ENCODE data around the gene PNMA6A. TPM values are rescaled to one million over a fixed set of nuclear protein-coding genes. Genes with fewer than 3 reads are reported as not detected.
"Not testable (repeated sequence)": the region's sequence is repeated elsewhere in the genome, so short reads cannot be mapped to it uniquely, and the experiment has no call there.

PNMA6A gene
- total RNA-seq, 1 donor from 2014 or later, result 1.9 TPM

DNA sequence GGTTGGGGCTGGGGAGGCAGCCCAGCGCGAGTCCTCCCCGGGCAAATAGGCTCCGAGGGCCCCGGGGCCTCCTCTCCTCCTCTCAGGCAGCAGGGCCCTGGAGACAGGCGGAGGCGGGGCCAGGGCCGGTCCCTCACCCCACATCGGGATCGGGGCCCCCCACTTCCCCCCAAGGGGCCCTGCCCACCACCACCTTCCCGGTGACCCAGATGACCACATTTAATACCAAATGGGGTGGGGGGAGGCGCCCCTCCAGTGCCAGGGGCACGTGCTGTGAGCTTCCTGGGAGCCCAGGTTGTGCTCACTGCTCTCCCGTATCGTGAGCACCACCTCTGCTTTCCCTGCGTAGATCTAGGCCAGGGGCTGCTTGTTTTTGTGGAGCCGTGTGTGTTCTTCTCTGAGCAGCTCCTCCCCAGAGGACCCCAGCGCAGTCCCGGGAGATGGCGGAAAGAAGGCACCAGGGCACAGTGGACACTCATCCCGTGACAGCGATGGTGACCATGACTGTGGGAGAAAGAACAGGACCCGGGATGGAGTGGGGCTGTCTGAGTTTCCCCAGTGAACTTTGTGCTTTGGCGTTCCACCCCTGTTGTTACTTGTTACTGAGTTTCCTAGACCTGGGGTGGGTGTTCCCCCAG, 2.1 kb downstream of the PNMA6A start:
- ATAC-seq, result no peak
- intact Hi-C loops (cut with micrococcal nuclease), result no loop called here
- DNase-seq, result no peak

GRCh38 chrX:153074935-153075334, 2.7 kb downstream of the PNMA6A start:
- ATAC-seq (no peak), DNase-seq (no peak)
- intact Hi-C loops (cut with micrococcal nuclease), result no loop called here

GRCh38 chrX:153075366-153075765, 3.1 kb downstream of the PNMA6A start:
- ATAC-seq (no peak), DNase-seq (no peak)
- intact Hi-C loops (cut with micrococcal nuclease), result no loop called here

DNA sequence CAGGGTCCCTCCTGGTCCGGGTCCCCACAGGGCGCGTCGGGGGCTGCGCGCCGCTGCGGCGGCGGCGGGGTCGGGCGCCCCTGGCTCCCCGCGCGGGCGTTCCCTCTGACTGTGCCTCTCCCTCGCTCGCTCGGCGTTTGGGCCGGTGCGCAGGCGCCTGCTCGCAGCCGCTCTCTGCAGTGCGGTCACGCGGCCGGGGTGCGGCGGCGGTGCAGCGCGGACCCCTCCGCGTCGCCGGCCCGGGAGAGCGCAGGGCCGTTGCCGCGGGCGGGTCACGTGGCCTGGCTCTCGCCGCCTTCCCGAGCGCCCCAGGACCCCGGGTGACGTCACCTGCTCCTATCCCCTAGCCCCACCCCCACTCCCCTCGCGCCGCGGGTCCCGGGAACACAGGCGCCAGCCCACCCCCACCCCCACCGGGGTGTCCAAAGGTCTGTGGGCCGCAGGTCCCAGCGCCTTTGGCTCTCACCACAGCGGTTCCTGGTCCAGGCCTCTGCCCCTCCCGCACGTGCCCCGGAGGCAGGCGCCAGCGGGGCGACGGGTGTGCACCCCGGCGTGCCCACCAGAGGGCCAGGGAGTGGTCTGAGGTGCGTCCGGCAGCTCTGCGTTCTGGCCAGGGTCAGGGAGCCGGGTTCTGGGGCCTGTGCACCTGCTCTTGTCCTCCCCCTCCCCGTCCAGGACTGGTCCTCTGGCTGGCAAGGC, 5.3 kb downstream of the PNMA6A start:
- ATAC-seq, result peak; percentile 91
- DNase-seq; intact Hi-C loops (cut with micrococcal nuclease): not testable (repeated sequence)

- ATAC-seq; DNase-seq; intact Hi-C loops (cut with micrococcal nuclease): not testable (repeated sequence)
These were observed 11.1 kb downstream of the PNMA6A start for GRCh38 chrX:153083238-153083923.

DNA sequence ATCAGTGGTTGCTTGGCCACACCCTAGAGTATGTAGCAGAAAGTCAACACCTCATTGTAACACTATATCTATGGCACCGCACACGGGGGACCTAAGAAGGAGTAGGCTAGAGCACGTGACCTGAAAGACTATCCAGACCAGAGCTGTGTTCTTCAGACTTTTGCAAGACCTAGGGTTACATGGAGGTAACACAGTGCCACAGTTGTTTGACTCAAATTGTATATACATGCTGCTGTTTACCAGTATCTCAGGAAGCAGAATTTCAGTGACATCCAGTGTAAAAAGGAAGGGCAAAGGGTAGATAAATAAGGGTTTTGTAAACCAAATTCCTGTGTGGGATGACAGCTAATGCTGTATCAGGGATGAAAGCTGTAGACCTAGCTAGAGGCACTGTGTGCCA, 30.2 kb downstream of the PNMA6A start:
- no peak for DNase-seq
- no peak for ATAC-seq
- intact Hi-C loops (cut with micrococcal nuclease), result no loop called here

GRCh38 chrX:153104959-153105358, 32.7 kb downstream of the PNMA6A start:
- ATAC-seq; DNase-seq; intact Hi-C loops (cut with micrococcal nuclease): not testable (repeated sequence)

- ATAC-seq; intact Hi-C loops (cut with micrococcal nuclease); DNase-seq: not testable (repeated sequence)
These were observed 34.0 kb downstream of the PNMA6A start for GRCh38 chrX:153106092-153106801.

DNA sequence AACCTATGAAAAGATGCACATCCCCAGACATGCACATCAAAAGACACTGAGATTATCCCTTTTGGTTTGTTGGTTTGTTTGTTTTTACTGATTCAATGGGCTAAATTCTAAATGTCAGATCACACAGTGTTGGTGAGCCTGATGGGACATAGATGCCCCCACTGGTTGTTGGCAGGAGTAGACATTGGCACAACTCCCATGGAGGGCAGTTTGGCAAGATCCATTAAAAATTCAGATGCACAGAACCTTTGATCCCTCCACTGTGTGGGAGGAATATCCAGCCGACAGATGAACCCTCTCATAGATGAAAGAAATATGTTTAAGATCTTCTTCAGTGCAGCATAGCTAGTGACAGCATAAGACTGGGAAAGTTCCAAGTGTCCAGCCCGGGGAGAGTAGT, 38.5 kb downstream of the PNMA6A start:
- ATAC-seq; DNase-seq; intact Hi-C loops (cut with micrococcal nuclease): not testable (repeated sequence)

DNA sequence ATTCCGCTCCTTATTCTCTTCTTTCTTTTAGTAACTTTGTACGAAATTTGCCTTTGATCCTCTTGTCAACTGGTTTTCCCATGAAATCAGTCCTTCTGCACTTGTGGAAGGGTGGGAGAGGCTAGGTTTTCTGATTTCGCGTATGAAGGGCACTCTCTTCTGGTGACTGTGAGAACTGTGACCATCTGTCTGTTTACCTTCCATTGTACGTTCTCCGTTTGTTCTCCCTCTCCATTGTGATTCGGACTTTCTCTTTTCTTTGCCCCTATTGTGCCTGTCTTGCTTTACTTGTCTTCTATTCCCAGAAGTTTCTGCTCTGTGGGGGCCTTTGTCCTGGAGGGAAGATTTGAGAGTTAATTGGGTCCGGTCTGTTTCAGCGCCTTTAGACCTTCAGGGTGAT, 41.6 kb downstream of the PNMA6A start:
- intact Hi-C loops (cut with micrococcal nuclease); ATAC-seq; DNase-seq: not testable (repeated sequence)

DNA sequence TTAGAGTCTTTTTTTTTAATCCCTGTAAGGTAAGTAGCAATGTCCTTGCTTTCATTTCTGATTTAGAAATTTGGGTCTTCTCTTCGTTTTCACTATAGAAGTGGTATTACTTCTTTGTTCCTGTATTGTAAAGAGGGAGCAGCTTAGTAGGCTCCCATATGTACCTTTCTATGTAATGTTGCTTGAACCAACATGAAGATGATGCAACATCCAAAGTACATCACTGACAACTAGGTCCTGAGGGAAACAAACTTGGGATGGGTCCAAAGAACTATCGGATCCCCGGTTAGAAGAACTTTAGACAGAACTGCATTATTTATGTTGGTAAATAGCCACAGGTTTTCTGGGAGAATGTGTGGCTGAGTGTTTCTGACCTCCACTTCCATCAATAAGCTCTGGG, 45.5 kb downstream of the PNMA6A start:
- ATAC-seq; intact Hi-C loops (cut with micrococcal nuclease); DNase-seq: not testable (repeated sequence)

DNA sequence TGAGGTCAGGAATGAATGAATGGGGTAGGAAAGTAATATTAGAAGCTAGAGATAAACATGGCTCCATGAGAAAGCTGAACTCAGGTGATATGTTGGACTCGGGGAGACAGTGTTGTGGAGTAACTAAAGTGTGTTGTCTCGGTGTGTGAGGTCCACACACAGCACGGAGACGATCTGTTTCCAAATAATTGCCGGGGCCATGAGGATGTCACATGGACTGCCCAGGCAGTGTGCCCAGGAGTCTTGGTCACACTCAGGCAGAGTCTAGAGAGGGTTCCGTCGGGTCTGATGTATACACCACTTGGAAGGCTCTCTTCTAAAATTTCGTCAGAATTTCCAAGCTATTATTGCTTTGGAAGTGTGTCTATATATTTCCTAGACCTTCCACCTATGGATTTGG, 48.0 kb downstream of the PNMA6A start:
- DNase-seq; intact Hi-C loops (cut with micrococcal nuclease); ATAC-seq: not testable (repeated sequence)

GRCh38 chrX:153123468-153123867, 51.2 kb downstream of the PNMA6A start:
- ATAC-seq; DNase-seq; intact Hi-C loops (cut with micrococcal nuclease): not testable (repeated sequence)

Other genes starting within 250 kb of the PNMA6A start
- 27.9 TPM for gene CETN2, start 241.7 kb upstream of the PNMA6A start, total RNA-seq
- 26.7 TPM for gene NSDHL, start 241.4 kb upstream of the PNMA6A start, total RNA-seq
- gene ZNF185, start 174.4 kb upstream of the PNMA6A start, total RNA-seq, result 2.5 TPM
- gene PNMA5, start 78.3 kb upstream of the PNMA6A start, total RNA-seq, result not detected
- 1.8 TPM for gene PNMA3, start 16.0 kb upstream of the PNMA6A start, total RNA-seq
- gene MAGEA1, start 106.8 kb downstream of the PNMA6A start, total RNA-seq, result not detected
- gene PNMA6F, start 249.3 kb downstream of the PNMA6A start, total RNA-seq, result not detected